Mesendoderm (in vitro differentiated cells): Measurements from ENCODE around the gene NTRK2.

Experiments used
- DNase-seq: peaks from one replicate; pipeline ENCODE4 v3.0.0; 2013
- H2AK5ac ChIP-seq: 2 replicates; pipeline ENCODE4 v1.6.1; 2013; ENCODE audit warnings: low read length, inconsistent platforms
- H2BK120ac ChIP-seq: 2 replicates; pipeline ENCODE4 v1.6.1; 2013; ENCODE audit warnings: low read depth, mild to moderate bottlenecking, low read length, moderate library complexity, mixed read lengths
- H2BK15ac ChIP-seq: replicated peaks from 2 replicates; pipeline ENCODE4 v1.6.1; 2013; ENCODE audit warnings: low read depth, mild to moderate bottlenecking, moderate library complexity
- H2BK5ac ChIP-seq: 2 replicates; pipeline ENCODE4 v1.6.1; 2013; ENCODE audit warnings: low read length, inconsistent platforms
- H3K18ac ChIP-seq: 2 replicates; pipeline ENCODE4 v1.6.1; 2013; ENCODE audit warnings: mild to moderate bottlenecking, low read length, mixed read lengths
- H3K23ac ChIP-seq: one replicate; pipeline ENCODE4 v1.6.1; 2013; ENCODE audit warnings: low read length
- H3K27ac ChIP-seq: 2 replicates; pipeline ENCODE4 v1.5.1; 2013; ENCODE audit warnings: low read depth, mild to moderate bottlenecking, inconsistent platforms, low read length, moderate library complexity
- H3K27me3 ChIP-seq: 2 replicates; pipeline ENCODE4 v1.6.1; 2013; ENCODE audit warnings: low read length, control low read depth, mild to moderate bottlenecking, inconsistent platforms; ENCODE audit not compliant: insufficient read depth, poor library complexity
- H3K36me3 ChIP-seq: 2 replicates; pipeline ENCODE4 v1.6.1; 2013; ENCODE audit warnings: low read length, inconsistent platforms; ENCODE audit not compliant: control insufficient read depth, insufficient read depth
- H3K4ac ChIP-seq: one replicate; pipeline ENCODE4 v1.6.1; 2013; ENCODE audit warnings: low read depth, mild to moderate bottlenecking, low read length, moderate library complexity
- H3K4me1 ChIP-seq: 2 replicates; pipeline ENCODE4 v1.6.1; 2013; ENCODE audit warnings: low read depth, low read length, inconsistent platforms; ENCODE audit not compliant: control insufficient read depth
- H3K4me2 ChIP-seq: 2 replicates; pipeline ENCODE4 v1.6.1; 2013; ENCODE audit warnings: low read length
- H3K4me3 ChIP-seq: 2 replicates; pipeline ENCODE4 v1.5.1; 2013; ENCODE audit warnings: mild to moderate bottlenecking, low read length
- H3K56ac ChIP-seq: one replicate; pipeline ENCODE4 v1.6.1; 2013; ENCODE audit warnings: low read length
- H3K79me1 ChIP-seq: 2 replicates; pipeline ENCODE4 v1.6.1; 2013; ENCODE audit warnings: low read length, inconsistent platforms
- H3K79me2 ChIP-seq: 2 replicates; pipeline ENCODE4 v1.6.1; 2013; ENCODE audit warnings: mild to moderate bottlenecking, low read length; ENCODE audit not compliant: control insufficient read depth, insufficient read depth
- H3K9ac ChIP-seq: 2 replicates; pipeline ENCODE4 v1.6.1; 2013; ENCODE audit warnings: low read length, inconsistent platforms
- H4K5ac ChIP-seq: one replicate; pipeline ENCODE4 v1.6.1; 2013; ENCODE audit warnings: low read length
- H4K8ac ChIP-seq: one replicate; pipeline ENCODE4 v1.6.1; 2013; ENCODE audit warnings: low read depth, mild to moderate bottlenecking, control low read depth, low read length, moderate library complexity
- WGBS: extraction: QIAGEN DNeasy Blood & Tissue Kit; methylation state at CpG from one replicate; pipeline ENCODE4 v1.1.7; 2013; ENCODE audit warnings: low lambda C conversion rate, missing lambda C conversion rate; ENCODE audit not compliant: insufficient coverage; ENCODE audit errors: extremely low coverage; 5-methylcytosine and 5-hydroxymethylcytosine counted together

Gene NTRK2

DNA sequence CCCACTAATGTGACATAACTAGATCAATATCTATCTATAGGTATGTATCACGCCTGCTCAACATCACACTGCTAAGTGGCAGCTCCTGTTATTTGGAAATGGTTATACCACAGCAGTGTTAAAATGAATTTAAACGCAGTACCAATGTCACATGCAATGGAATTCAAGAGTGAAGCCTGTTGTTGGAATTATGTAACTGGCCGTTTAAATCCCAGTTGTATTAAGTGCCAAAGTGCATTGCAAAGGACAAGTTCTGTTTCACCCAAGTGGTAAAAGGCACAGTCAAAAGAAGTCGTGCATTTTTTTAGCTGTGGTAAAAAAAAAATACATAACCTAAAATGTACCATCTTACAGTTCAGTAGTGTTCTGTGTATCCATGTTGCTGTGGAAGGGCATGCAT lies 4.3 kb downstream of the NTRK2 start:
- no peaks in the 10 kb centered on the region for H3K79me2 ChIP-seq
- H3K9ac ChIP-seq, result no peak overlapping the region
- H3K4me2 ChIP-seq, result no peak overlapping the region
- H3K4me3 ChIP-seq, result no peak overlapping the region
- no peak for DNase-seq
- no peak overlapping the region for H4K8ac ChIP-seq
- no peak overlapping the region for H2BK5ac ChIP-seq
- H3K4me1 ChIP-seq, result peaks cover 2% of the 10 kb centered on the region
- no peak overlapping the region for H3K23ac ChIP-seq
- H2BK120ac ChIP-seq, result no peak overlapping the region
- H3K27me3 ChIP-seq, result peaks cover 22% of the 10 kb centered on the region
- H3K36me3 ChIP-seq, result no peaks in the 10 kb centered on the region
- no peak overlapping the region for H3K56ac ChIP-seq
- H3K27ac ChIP-seq, result no peak overlapping the region
- no CpG with 5 or more reads among the region's 4 CpGs for WGBS
- H2BK15ac ChIP-seq, result no peak overlapping the region
- no peaks in the 10 kb centered on the region for H3K79me1 ChIP-seq
- no peak overlapping the region for H3K18ac ChIP-seq
- H2AK5ac ChIP-seq, result no peak overlapping the region
- H3K4ac ChIP-seq, result no peak overlapping the region
- H4K5ac ChIP-seq, result no peak overlapping the region

DNA sequence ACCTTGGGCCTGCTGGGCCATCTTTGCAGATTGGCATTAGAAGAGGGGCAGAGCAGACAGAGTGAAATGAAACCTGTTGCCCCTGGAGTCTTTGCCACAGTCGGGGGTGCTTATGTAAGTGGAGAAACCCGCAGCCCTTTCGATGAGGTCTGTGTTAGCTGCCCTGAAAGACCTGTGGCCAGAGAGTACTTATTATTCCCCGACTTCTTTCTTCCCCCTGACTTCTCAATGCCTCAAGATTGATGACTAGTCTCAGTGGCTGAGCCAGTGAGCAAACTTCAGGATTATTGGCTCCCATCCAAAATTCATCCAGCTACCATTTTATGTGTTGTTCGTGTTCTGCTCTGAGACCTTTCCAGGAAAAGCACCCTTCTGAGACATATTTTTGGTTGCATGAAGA lies 7.6 kb downstream of the NTRK2 start:
- no peak overlapping the region for H3K23ac ChIP-seq
- no peak overlapping the region for H3K4me2 ChIP-seq
- DNase-seq, result no peak
- WGBS, result no CpG with 5 or more reads among the region's 5 CpGs
- no peaks in the 10 kb centered on the region for H3K79me2 ChIP-seq
- no peak overlapping the region for H3K27ac ChIP-seq
- H3K56ac ChIP-seq, result no peak overlapping the region
- H2BK15ac ChIP-seq, result no peak overlapping the region
- no peaks in the 10 kb centered on the region for H3K79me1 ChIP-seq
- H3K4me1 ChIP-seq, result no peaks in the 10 kb centered on the region
- H3K4ac ChIP-seq, result no peak overlapping the region
- no peak overlapping the region for H4K8ac ChIP-seq
- no peak overlapping the region for H3K4me3 ChIP-seq
- no peak overlapping the region for H4K5ac ChIP-seq
- H3K27me3 ChIP-seq, result no peaks in the 10 kb centered on the region
- H2BK5ac ChIP-seq, result no peak overlapping the region
- no peak overlapping the region for H2AK5ac ChIP-seq
- no peak overlapping the region for H3K9ac ChIP-seq
- no peak overlapping the region for H3K18ac ChIP-seq
- H3K36me3 ChIP-seq, result no peaks in the 10 kb centered on the region
- H2BK120ac ChIP-seq, result no peak overlapping the region

DNA sequence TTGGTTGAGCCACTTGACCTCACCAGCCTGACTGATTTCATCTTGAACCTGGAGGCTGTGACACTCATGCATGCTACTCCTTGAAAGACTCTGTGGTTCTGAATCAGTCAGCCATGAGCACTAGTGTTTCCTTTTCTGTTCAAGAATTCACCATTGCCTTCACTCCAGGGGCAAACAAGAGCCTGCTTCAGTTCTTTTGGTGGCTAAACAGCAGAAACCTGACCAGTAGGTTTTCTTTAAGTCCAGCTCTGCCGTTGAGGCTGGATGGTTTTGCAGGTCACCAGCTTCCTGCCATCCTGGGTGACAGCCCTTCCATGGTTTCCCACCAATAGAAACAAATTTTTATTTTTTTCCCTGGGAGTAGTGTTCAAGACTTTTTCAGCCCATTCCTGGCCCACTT lies 10.0 kb downstream of the NTRK2 start:
- Histone ChIP-seq H3K27ac (no peak overlapping the region), H3K79me2 (no peaks in the 10 kb centered on the region), H3K23ac (no peak overlapping the region), H4K8ac (no peak overlapping the region), H3K27me3 (no peaks in the 10 kb centered on the region), H3K18ac (no peak overlapping the region), H3K4ac (no peak overlapping the region), H3K4me1 (no peaks in the 10 kb centered on the region), H2BK120ac (no peak overlapping the region), H3K56ac (no peak overlapping the region), H3K4me2 (no peak overlapping the region), H4K5ac (no peak overlapping the region), H2AK5ac (no peak overlapping the region), H3K36me3 (no peaks in the 10 kb centered on the region), H2BK15ac (no peak overlapping the region), H3K79me1 (no peaks in the 10 kb centered on the region), H3K9ac (no peak overlapping the region), H3K4me3 (no peak overlapping the region), H2BK5ac (no peak overlapping the region)
- DNase-seq, result no peak
- WGBS, result no CpG with 5 or more reads among the region's 1 CpG

DNA sequence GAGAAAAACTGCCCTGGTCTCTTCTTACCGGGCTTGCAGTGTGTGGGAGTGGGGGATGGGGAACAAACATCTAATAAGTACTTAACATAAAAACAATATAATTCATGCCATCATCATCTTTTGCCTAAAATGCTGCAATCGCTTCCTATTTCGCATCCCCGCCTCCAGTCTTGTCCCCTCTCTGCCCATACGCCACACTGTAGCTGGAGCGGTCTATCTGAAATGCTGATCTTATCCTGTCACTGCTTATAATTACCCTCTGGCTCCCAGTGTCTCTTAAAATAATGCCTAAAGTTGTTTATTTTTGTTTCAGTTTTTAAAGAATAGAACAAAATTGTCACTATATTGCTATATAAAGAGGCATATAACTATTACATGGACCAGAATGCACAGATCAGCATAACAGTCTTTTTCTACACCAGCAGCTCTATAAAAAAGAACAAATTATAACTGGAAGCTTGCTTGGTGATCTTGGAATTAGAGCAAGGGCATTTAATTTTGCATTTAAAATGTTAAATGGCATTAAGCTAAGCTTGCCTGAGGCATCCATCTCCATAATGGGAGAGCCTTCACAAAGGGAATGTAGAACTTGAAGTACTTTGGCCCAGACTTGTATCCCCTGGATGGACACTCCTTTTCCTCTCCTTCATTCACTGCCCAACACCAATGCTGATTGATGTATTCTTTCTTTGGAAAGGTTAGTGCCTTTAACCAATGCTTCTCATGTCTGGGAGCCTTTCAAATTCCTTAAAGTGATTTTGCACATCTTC lies 12.2 kb downstream of the NTRK2 start:
- Histone ChIP-seq H3K4me3 (no peak overlapping the region), H3K23ac (no peak overlapping the region), H3K56ac (no peak overlapping the region), H2BK5ac (no peak overlapping the region), H2BK120ac (no peak overlapping the region), H3K79me2 (no peaks in the 10 kb centered on the region), H3K36me3 (no peaks in the 10 kb centered on the region), H3K27me3 (no peaks in the 10 kb centered on the region), H2BK15ac (no peak overlapping the region), H4K8ac (no peak overlapping the region), H3K4me2 (no peak overlapping the region), H3K4ac (no peak overlapping the region), H2AK5ac (no peak overlapping the region), H3K79me1 (no peaks in the 10 kb centered on the region), H3K4me1 (no peaks in the 10 kb centered on the region), H4K5ac (no peak overlapping the region), H3K27ac (no peak overlapping the region), H3K9ac (no peak overlapping the region), H3K18ac (no peak overlapping the region)
- no peak for DNase-seq
- no CpG with 5 or more reads among the region's 6 CpGs for WGBS

DNA sequence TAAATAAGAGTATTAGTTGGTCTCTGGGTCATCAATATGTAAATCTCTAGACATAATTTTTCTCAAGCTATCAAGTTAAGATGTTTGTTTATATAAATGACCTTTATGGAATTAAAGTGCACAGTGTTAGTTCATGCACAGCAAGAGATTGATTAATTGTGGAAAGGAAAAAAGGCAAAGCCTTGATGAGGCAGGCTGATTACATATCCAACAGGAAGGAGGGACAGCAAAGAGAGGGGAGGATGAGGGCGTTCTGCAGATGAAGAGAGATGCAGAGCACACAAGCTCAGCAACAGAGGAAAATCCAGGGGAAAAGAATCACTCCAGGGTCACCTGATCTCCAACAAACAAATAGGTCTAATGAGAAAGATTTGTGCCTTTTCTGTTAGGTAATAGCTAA lies 16.5 kb downstream of the NTRK2 start:
- no peaks in the 10 kb centered on the region for H3K79me1 ChIP-seq
- no peak overlapping the region for H3K9ac ChIP-seq
- WGBS, result no CpG with 5 or more reads among the region's 1 CpG

DNA sequence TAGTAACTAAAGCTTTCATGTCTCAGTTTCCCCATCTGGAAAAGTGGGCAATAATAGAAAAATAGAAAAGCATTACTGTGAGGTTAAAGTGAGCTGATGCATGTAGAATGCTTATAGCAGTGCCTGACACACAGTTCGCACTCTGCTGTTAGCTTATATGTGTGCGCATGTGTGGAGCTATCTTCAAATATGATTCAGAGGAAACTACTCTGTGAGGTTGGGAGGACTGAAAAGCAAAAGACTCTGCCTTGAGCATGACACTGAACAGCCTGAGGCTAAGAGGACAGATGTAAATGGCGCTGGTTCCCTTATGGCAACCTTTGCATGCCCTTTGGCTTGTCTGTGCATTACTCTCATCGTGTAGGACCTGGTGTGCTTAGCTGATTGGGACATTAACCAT lies 19.4 kb downstream of the NTRK2 start:
- Histone ChIP-seq H3K4me1 (no peaks in the 10 kb centered on the region), H3K23ac (no peak overlapping the region), H3K79me1 (no peaks in the 10 kb centered on the region), H3K4me3 (no peak overlapping the region), H3K79me2 (no peaks in the 10 kb centered on the region), H3K9ac (no peak overlapping the region), H2BK120ac (no peak overlapping the region), H3K27me3 (no peaks in the 10 kb centered on the region), H2BK5ac (no peak overlapping the region), H2BK15ac (no peak overlapping the region), H3K36me3 (no peaks in the 10 kb centered on the region), H3K4ac (no peak overlapping the region), H4K8ac (no peak overlapping the region), H3K4me2 (no peak overlapping the region), H4K5ac (no peak overlapping the region), H3K56ac (no peak overlapping the region), H2AK5ac (no peak overlapping the region), H3K18ac (no peak overlapping the region), H3K27ac (no peak overlapping the region)
- DNase-seq, result no peak
- no CpG with 5 or more reads among the region's 4 CpGs for WGBS

More for the DNA sequence above, 16.5 kb downstream of the NTRK2 start:
- no peak for DNase-seq
- H3K56ac ChIP-seq, result no peak overlapping the region
- no peak overlapping the region for H3K4me2 ChIP-seq
- H4K5ac ChIP-seq, result no peak overlapping the region
- no peak overlapping the region for H3K27ac ChIP-seq
- no peak overlapping the region for H3K4ac ChIP-seq
- H3K4me3 ChIP-seq, result no peak overlapping the region
- no peak overlapping the region for H2BK120ac ChIP-seq
- H3K23ac ChIP-seq, result no peak overlapping the region
- H3K18ac ChIP-seq, result no peak overlapping the region
- H2BK5ac ChIP-seq, result no peak overlapping the region
- H3K36me3 ChIP-seq, result no peaks in the 10 kb centered on the region
- H3K27me3 ChIP-seq, result no peaks in the 10 kb centered on the region
- H3K4me1 ChIP-seq, result no peaks in the 10 kb centered on the region
- H4K8ac ChIP-seq, result no peak overlapping the region
- no peak overlapping the region for H2BK15ac ChIP-seq
- no peak overlapping the region for H2AK5ac ChIP-seq
- H3K79me2 ChIP-seq, result no peaks in the 10 kb centered on the region
